Mucosa of rectum (tissue), 2 donors: ENCODE data around the gene BTNL3.
"Not testable (repeated sequence)": the region's sequence is repeated elsewhere in the genome, so short reads cannot be mapped to it uniquely, and the experiment has no call there.

Experiments used
- H3K27ac ChIP-seq, 2 donors: one replicate each; pipeline ENCODE4 v1.7.0; 2013; ENCODE audit warnings: inconsistent platforms in 2 of 2, low read depth in 2 of 2, low read length in 2 of 2
- H3K27me3 ChIP-seq, 2 donors: one replicate each; pipeline ENCODE4 v1.7.0; 2013; ENCODE audit warnings: low read length in 2 of 2; ENCODE audit not compliant: control insufficient read depth in 2 of 2, insufficient read depth in 2 of 2
- H3K36me3 ChIP-seq, 2 donors: one replicate each; pipeline ENCODE4 v1.7.0; 2013; ENCODE audit warnings: low read length in 2 of 2; ENCODE audit not compliant: control insufficient read depth in 2 of 2, insufficient read depth in 2 of 2
- H3K4me1 ChIP-seq, 2 donors: one replicate each; pipeline ENCODE4 v1.7.0; 2013; ENCODE audit warnings: low read length in 2 of 2, mild to moderate bottlenecking in 1 of 2; ENCODE audit not compliant: control insufficient read depth in 2 of 2, insufficient read depth in 2 of 2
- H3K4me3 ChIP-seq, 2 donors: one replicate each; pipeline ENCODE4 v1.7.0; 2013; ENCODE audit warnings: low read length in 2 of 2
- H3K9ac ChIP-seq, 2 donors: one replicate each; pipeline ENCODE4 v1.7.0; 2013; ENCODE audit warnings: low read length in 2 of 2, low read depth in 1 of 2, mild to moderate bottlenecking in 1 of 2
- H3K9me3 ChIP-seq, 2 donors: one replicate each; pipeline ENCODE4 v1.7.0; 2013; ENCODE audit warnings: low read length in 2 of 2; ENCODE audit not compliant: control insufficient read depth in 2 of 2
- donor health status: healthy.
- donor health status: Normal muscosa, but diverticular disease.

The BTNL3 gene

GRCh38 chr5:181017448-181017847, 28.8 kb downstream of the BTNL3 start:
- not testable (repeated sequence) for H3K9me3 ChIP-seq, H3K27ac ChIP-seq, H3K4me1 ChIP-seq, H3K9ac ChIP-seq, H3K36me3 ChIP-seq, H3K4me3 ChIP-seq, H3K27me3 ChIP-seq

- Histone ChIP-seq H3K9ac (no peak overlapping the region), H3K9me3 (no peaks in the 10 kb centered on the region), H3K4me1 (no peaks in the 10 kb centered on the region), H3K4me3 (no peak overlapping the region), H3K27ac (no peak overlapping the region), H3K36me3 (no peaks in the 10 kb centered on the region), H3K27me3 (no peaks in the 10 kb centered on the region)
These were observed 32.0 kb downstream of the BTNL3 start for GRCh38 chr5:181020688-181021087.

DNA sequence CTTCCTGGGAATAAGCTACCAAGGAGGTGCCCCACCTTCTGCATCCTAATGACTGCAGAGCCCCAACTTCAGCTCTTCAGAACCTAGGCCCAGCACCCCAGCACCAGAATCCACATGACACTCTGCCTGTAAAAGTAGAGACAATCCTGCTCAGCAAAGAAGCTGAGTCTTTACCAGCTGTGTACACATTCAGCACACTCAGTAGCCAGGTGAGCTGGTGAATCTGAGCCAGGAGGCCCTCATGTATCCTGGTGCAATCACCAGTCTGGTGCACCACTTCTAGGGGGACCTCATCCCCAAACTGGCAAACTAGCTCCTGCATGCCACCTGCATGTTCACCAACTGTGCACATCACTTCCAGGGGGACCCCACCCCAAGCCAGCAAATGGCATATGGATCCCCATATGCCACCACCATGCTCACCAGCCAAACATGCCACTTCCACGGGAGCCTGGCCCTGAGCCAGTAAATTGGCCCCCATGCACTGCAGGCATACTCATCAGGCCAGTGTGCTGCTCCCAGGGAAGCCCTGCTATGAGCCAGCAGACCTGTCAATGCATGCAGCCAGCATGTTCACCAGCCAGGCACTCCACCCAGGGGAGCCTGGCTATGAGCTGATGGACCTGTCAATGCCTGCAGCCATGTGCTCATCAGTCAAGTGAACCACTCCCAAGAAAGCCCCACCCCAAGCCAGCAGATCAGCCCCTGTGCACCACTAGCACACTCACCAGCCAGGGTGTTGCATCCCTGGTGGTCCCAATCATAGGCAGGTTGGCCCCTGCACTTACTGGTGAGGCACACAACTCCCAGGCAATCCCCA, 35.8 kb downstream of the BTNL3 start:
- no peaks in the 10 kb centered on the region for H3K4me1 ChIP-seq
- H3K27me3 ChIP-seq = no peaks in the 10 kb centered on the region
- H3K9ac ChIP-seq = no peak overlapping the region
- H3K27ac ChIP-seq = no peak overlapping the region
- no peak overlapping the region for H3K4me3 ChIP-seq
- no peaks in the 10 kb centered on the region for H3K36me3 ChIP-seq
- H3K9me3 ChIP-seq = no peaks in the 10 kb centered on the region

- Histone ChIP-seq H3K9ac (peak overlapping the region in 1 of 2 donors; percentile 62), H3K9me3 (no peaks in the 10 kb centered on the region), H3K4me3 (peak overlapping the region in 1 of 2 donors; percentile 50), H3K4me1 (no peaks in the 10 kb centered on the region), H3K36me3 (no peaks in the 10 kb centered on the region), H3K27me3 (no peaks in the 10 kb centered on the region), H3K27ac (peak overlapping the region in 1 of 2 donors; percentile 77)
These were observed 38.9 kb downstream of the BTNL3 start for GRCh38 chr5:181027452-181028031.

GRCh38 chr5:181028032-181028819, 39.6 kb downstream of the BTNL3 start:
- H3K27ac ChIP-seq = peak overlapping the region in 1 of 2 donors; percentile 77
- peak overlapping the region in 1 of 2 donors; percentile 62 for H3K9ac ChIP-seq
- H3K4me1 ChIP-seq = no peaks in the 10 kb centered on the region
- no peaks in the 10 kb centered on the region for H3K36me3 ChIP-seq
- H3K27me3 ChIP-seq = no peaks in the 10 kb centered on the region
- no peaks in the 10 kb centered on the region for H3K9me3 ChIP-seq
- H3K4me3 ChIP-seq = peak overlapping the region in 1 of 2 donors; percentile 50

DNA sequence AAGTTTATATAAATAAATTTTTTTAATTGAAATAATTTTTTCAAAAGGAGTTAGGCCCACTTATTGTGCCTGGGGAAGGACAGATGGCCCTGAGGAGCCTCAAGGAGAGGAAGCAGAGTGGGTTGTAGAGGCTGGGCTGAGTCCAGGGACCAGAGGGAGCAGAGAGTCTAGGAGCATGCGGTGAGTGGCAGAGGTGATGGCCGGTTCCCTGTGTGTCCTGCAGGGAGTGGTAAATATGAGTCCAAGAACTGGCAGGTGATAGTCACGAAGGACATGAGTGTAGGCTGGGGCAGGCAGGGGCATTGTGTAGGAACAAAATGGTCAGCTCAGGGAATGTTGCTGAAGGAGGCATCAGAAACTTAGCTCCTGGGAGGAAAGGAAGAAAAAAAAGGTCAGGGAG, 43.1 kb downstream of the BTNL3 start:
- Histone ChIP-seq H3K36me3 (no peaks in the 10 kb centered on the region), H3K4me1 (no peaks in the 10 kb centered on the region), H3K9me3 (no peaks in the 10 kb centered on the region), H3K27me3 (peaks cover 0 to 2% of the 10 kb centered on the region in 2 donors), H3K9ac (no peak overlapping the region), H3K27ac (no peak overlapping the region), H3K4me3 (no peak overlapping the region)

DNA sequence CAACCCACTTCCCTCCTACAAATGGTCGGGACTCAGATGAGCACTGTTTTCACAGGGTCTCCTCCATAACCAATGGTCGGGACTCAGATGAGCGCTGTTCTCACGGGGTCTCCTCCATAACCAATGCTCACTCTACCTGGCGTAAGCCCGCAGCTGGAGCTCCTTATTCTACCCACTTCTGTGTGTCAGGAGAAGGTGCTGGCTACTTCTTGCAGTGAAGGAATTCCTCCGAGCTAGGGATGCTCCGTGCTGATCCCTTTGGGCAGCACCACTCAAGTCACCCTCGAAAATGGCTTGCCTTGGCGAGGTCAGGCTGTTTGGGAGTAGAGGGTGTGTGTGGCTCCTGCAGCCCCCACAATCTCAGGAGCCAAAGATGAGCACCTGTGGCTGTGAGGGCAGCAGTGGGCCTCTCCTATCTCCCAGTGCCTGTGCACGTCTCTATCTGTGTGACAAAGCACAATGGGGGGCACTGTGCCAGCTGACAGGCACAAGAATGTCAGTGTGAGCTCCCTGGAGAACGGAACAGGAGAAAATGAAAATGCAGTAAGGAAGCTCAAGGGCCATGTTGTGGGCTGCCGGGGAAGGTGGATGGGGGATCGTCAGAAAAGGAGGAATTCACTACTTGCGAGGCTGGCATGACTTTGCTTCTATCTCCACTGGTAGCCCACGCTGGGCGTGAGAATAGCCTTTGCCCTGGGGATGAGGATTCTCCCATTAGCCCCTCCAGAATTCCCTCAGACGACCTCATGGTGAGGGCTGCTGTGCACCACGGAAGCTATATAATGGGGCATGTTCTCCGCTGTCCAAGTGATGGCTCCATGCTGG, 47.6 kb downstream of the BTNL3 start:
- Histone ChIP-seq H3K4me1 (no peaks in the 10 kb centered on the region), H3K4me3 (no peak overlapping the region), H3K36me3 (no peaks in the 10 kb centered on the region), H3K27me3 (peaks cover 0 to 2% of the 10 kb centered on the region in 2 donors), H3K9me3 (no peaks in the 10 kb centered on the region), H3K9ac (no peak overlapping the region), H3K27ac (no peak overlapping the region)

DNA sequence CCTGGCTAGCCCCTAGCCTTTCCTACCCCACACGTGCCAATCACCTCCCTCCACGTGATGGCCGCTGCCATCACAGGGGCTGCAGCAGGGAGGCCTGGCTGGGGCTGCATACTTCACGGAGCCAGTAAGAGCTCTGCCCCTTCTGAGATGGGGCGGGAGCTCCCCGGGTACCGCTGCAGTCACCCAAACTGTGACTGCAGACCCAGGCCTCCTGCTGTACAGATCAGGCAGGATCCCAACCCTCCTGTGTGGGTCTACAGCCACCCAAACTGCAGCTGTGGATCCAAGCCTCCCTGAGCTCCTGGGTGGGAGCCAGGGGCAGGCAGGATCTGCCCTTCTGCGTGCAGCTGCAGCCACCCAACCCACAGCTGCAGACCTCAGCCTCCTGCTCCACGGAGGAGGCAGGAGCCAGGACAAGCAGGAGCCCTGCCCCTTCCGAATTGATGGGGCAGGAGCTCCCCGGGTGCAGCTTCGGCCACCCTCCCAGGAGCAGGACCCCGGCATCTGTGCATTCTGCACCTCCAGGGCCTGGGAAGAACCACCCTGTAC, 48.2 kb downstream of the BTNL3 start:
- Histone ChIP-seq H3K9ac (no peak overlapping the region), H3K4me1 (no peaks in the 10 kb centered on the region), H3K36me3 (no peaks in the 10 kb centered on the region), H3K27ac (no peak overlapping the region), H3K27me3 (peaks cover 0 to 2% of the 10 kb centered on the region in 2 donors), H3K4me3 (no peak overlapping the region), H3K9me3 (no peaks in the 10 kb centered on the region)

DNA sequence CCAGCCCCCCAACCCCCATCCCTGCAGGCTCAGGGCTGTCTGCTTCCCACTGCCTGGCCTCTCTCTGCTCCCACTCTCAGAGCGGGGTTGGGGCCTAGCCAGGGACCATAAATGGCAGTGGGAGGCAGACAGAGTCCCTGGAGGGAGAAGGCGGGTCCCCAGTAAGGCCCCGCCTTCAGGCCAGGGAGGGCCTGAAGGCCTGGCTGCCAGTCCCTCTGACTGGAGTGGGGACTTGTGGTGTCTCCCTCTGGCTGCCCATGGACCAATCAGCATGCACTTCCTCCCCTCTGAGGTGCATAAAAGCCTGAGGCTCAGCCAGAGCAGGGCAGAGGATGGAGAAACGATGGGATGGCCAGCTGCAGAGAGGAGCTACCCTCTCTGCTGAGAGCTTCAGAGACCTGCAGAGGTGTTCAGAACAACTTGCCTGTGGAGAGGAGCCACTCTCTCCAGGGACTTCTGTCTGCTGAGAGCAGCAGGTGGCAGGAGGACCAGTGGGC, 48.8 kb downstream of the BTNL3 start:
- no peak overlapping the region for H3K27ac ChIP-seq
- H3K36me3 ChIP-seq = no peaks in the 10 kb centered on the region
- no peaks in the 10 kb centered on the region for H3K4me1 ChIP-seq
- H3K4me3 ChIP-seq = no peak overlapping the region
- no peak overlapping the region for H3K9ac ChIP-seq
- peaks cover 2% of the 10 kb centered on the region in 2 donors for H3K27me3 ChIP-seq
- no peaks in the 10 kb centered on the region for H3K9me3 ChIP-seq
